Kidney (tissue), 14 donors: ENCODE results near the gene PIGH. TPM values are rescaled to one million over a fixed set of nuclear protein-coding genes. Genes with fewer than 3 reads are reported as not detected.

ENCODE experiments used
- DNase-seq, 5 donors: peaks; one replicate each; pipeline ENCODE4 v3.0.0-alpha.2; 2013 to 2020
- FAIRE-seq: peaks from 2 replicates; lab custom pipeline; 2012; peaks lifted over from hg19 to GRCh38; lab: Jason Lieb, UNC
- H3K27ac ChIP-seq, 2 donors: one replicate each; pipeline ENCODE4 v1.7.0; 2013; ENCODE audit warnings: low read depth in 2 of 2, low read length in 2 of 2, inconsistent platforms in 1 of 2
- H3K27me3 ChIP-seq: one replicate; pipeline ENCODE4 v1.7.1; 2013; ENCODE audit warnings: low read length, inconsistent platforms; ENCODE audit not compliant: control insufficient read depth, insufficient read depth
- H3K36me3 ChIP-seq, 3 donors: one replicate each; pipeline versions ENCODE4 v1.7.0 to v1.7.1; 2013; ENCODE audit warnings: low read length in 3 of 3, control low read depth in 1 of 3, inconsistent platforms in 1 of 3; ENCODE audit not compliant: insufficient read depth in 3 of 3, control insufficient read depth in 2 of 3
- H3K4me1 ChIP-seq, 3 donors: one replicate each; pipeline versions ENCODE4 v1.7.0 to v1.7.1; 2013; ENCODE audit warnings: low read length in 3 of 3, inconsistent platforms in 1 of 3, low read depth in 1 of 3; ENCODE audit not compliant: control insufficient read depth in 2 of 3, insufficient read depth in 2 of 3
- H3K4me3 ChIP-seq, 3 donors: one replicate each; pipeline versions ENCODE4 v1.7.0 to v1.8.1; 2013; ENCODE audit warnings: low read length in 3 of 3, control low read depth in 1 of 3, inconsistent platforms in 1 of 3
- H3K9ac ChIP-seq, 3 donors: one replicate each; pipeline versions ENCODE4 v1.7.0 to v1.7.1; 2013; ENCODE audit warnings: low read length in 3 of 3, control low read depth in 1 of 3, inconsistent platforms in 1 of 3
- H3K9me3 ChIP-seq, 3 donors: one replicate each; pipeline versions ENCODE4 v1.7.0 to v1.7.1; 2013; ENCODE audit warnings: low read length in 3 of 3, control low read depth in 1 of 3, inconsistent platforms in 1 of 3; ENCODE audit not compliant: control insufficient read depth in 2 of 3, insufficient read depth in 1 of 3
- intact Hi-C: fragments of 100-400 bp; cut with DNase I; formaldehyde crosslinking; loops from one replicate; pipeline ENCODE4 v1.11.1; 2022
- polyA plus RNA-seq: library from polyadenylated mRNA; stranded (reverse); fragments of 350-450 nt; fragmentation: Illumina TruSeq; extraction: RNeasy Lipid Tissue Mini Kit (QIAGEN cat#74804); gene quantifications from one replicate; pipeline ENCODE4 v1.2.3, GENCODE V29; 2014; ENCODE audit warnings: low read depth, low replicate concordance; ENCODE audit not compliant: insufficient read depth
- total RNA-seq: library from RNA; stranded (reverse); fragmentation: NEBNext Ultra II Directional; extraction: Animal tissue kit (Norgen Biotek cat#: 25700); gene quantifications from one replicate; pipeline ENCODE4 v1.2.1, GENCODE V29; 2021
- TF ChIP-seq, protein P1 (sequence below): IDR thresholded peaks from 3 replicates; pipeline ENCODE4 v1.5.1; 2012; ENCODE audit warnings: mild to moderate bottlenecking, moderate library complexity, borderline replicate concordance; ENCODE audit not compliant: insufficient read depth; ENCODE audit errors: extremely low read depth
- donor health status: control.
- donor health status: control.
- donor health status: control.
- donor health status: control.
- donor health status: control.
- donor health status: DM: yes; HTN: yes; CAD: no.
- donor health status: Normal renal cell carcinoma (clear cell type).

PIGH gene
- total and polyA plus RNA-seq, 2 donors from 2014 or later: 31.7 to 44.9 TPM

DNA sequence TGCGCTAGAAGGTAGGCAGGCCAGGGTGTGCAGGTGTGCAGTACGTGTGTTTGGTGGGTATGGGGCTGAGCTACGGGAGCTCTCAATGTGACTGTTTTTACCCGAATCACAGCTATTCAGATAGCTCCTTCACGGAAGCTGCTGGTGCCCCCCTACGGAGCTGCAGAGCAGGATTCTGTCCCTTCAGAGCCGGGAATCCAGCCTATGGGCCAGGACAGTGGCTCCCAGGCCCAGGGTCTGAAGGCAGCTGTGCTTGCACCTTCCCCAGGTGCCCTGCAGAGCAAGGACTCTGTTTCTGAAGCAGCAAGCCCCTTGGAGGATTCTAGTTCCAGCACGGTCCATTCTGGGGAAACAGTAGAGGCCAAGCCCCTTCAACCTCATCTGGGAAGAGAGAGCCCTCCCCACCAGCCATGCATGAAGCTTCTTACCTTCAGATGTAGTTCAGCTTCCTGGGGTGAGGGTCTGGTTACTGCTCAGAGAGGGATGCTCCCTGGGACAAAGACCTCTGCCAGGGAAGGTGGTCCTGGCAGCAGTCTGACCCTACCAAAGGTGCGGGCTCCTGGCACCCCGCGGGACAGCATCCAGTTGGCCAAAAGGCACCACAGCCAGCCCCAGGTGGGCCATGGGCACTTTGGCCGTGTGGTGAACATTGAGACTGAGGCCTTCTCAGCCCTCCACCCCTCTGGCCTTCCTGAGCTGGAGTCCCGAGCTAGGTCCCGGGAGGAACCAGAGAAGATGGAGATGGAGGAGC, 37.9 kb downstream of the PIGH start:
- H3K36me3 ChIP-seq: peaks cover 0 to 4% (median 2%) of the 10 kb centered on the region in 3 donors
- FAIRE-seq (no peak), DNase-seq (no peak)
- no peak overlapping the region for H3K9ac ChIP-seq
- H3K9me3 ChIP-seq: no peaks in the 10 kb centered on the region
- H3K4me3 ChIP-seq: no peak overlapping the region
- intact Hi-C loops: no loop called here
- H3K27ac ChIP-seq: no peak overlapping the region
- TF ChIP-seq, protein P1, sequence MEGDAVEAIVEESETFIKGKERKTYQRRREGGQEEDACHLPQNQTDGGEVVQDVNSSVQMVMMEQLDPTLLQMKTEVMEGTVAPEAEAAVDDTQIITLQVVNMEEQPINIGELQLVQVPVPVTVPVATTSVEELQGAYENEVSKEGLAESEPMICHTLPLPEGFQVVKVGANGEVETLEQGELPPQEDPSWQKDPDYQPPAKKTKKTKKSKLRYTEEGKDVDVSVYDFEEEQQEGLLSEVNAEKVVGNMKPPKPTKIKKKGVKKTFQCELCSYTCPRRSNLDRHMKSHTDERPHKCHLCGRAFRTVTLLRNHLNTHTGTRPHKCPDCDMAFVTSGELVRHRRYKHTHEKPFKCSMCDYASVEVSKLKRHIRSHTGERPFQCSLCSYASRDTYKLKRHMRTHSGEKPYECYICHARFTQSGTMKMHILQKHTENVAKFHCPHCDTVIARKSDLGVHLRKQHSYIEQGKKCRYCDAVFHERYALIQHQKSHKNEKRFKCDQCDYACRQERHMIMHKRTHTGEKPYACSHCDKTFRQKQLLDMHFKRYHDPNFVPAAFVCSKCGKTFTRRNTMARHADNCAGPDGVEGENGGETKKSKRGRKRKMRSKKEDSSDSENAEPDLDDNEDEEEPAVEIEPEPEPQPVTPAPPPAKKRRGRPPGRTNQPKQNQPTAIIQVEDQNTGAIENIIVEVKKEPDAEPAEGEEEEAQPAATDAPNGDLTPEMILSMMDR: no peak
- no peaks in the 10 kb centered on the region for H3K4me1 ChIP-seq
- no peaks in the 10 kb centered on the region for H3K27me3 ChIP-seq

DNA sequence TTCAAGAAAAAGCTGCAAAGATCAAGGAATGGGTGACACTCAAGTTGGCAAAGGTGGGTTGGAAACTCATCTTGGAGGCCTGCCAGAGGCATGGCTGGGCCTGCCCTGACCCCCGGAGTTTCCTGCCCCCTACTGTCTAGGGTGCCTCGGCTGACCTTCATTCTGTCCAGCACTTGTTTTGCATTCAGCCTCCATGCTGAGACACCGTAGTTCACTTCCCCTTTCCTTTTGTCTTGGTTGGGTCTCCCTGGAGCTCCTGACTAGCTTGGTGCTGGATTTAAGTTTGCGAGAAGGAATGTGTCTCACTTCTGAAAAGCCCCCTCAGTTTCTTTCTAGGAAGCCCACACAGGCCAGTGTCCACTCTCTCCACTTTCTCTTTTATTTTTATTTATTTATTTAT, 40.4 kb downstream of the PIGH start:
- Histone ChIP-seq H3K4me3 (no peak overlapping the region), H3K36me3 (peaks cover 0 to 4% (median 2%) of the 10 kb centered on the region in 3 donors), H3K27ac (no peak overlapping the region), H3K4me1 (peaks cover 0 to 3% (median 0%) of the 10 kb centered on the region in 3 donors), H3K9ac (no peak overlapping the region), H3K9me3 (no peaks in the 10 kb centered on the region), H3K27me3 (no peaks in the 10 kb centered on the region)
- TF ChIP-seq, protein P1: no peak
- FAIRE-seq (no peak), DNase-seq (no peak)
- intact Hi-C loops: no loop called here

DNA sequence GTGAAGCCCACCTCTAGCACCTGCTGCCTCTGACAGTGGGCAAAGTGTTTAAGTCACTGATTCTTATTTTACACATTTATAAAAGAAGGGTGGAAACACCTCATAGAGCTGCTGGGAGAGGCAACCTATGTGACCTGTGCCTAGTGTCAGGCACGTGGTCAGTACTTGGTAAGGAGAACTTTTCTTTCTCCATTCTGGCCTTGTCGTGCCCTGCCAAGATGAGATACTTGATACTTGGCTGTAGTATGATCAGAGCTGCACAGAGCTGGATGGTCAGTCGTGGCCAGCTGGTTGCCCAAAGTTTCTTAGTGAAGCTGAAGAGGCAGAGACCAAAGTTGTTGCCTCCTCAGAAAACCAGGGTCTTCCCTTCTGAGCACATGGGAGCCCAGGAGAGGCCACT, 42.4 kb downstream of the PIGH start:
- Histone ChIP-seq H3K4me1 (peaks cover 0 to 3% (median 0%) of the 10 kb centered on the region in 3 donors), H3K9ac (no peak overlapping the region), H3K27ac (no peak overlapping the region), H3K27me3 (no peaks in the 10 kb centered on the region), H3K9me3 (no peaks in the 10 kb centered on the region), H3K4me3 (no peak overlapping the region), H3K36me3 (peaks cover 0 to 2% (median 0%) of the 10 kb centered on the region in 3 donors)
- no peak for DNase-seq
- intact Hi-C loops: no loop called here
- TF ChIP-seq, protein P1: no peak
- no peak for FAIRE-seq
